NCI-H1092 treated with DMSO at 0.1 percent for 48 hours (cell line): ENCODE results near the gene SMTNL1.

ENCODE experiments used
- DNase-seq: peaks from one replicate; lab custom pipeline; 2025; lab: John Stamatoyannopoulos, UW

Gene SMTNL1

DNA sequence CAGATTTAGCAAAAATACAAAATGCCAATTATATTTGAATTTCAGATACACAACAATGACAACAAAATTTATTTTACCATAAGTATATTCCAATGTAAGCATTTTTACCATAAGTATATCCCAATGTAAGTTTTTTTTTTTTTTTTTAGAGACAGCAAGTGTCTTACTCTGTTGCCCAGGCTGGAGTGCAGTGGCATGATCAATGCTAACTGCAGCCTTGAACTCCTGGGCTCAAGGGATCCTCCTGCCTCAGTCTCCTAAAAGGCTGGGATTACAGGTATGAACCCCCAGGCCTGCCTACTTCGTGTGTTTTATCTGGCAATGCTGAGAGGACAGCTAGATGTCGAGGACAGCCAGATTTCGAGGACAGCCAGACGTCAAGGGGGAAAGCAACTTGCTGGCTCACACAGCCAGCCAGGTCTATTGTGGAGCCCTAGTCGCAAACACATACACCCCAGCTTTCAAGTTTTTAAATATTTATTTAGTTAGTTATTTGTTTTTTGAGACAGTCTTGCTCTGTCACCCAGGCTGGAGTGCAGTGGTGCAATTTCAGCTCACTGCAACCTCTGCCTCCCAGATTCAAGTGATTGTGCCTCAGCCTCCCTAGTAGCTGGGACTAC, 59.0 kb downstream of the SMTNL1 start:
- no peak for DNase-seq

- DNase-seq = no peak
Measured at GRCh38 chr11:57597461-57597915, 60.1 kb downstream of the SMTNL1 start, which contains the start of gene SERPING1. Gene SERPING1 (plus strand): TSS chr11:57597685. CDS start chr11:57598271, 586 bp downstream.

DNA sequence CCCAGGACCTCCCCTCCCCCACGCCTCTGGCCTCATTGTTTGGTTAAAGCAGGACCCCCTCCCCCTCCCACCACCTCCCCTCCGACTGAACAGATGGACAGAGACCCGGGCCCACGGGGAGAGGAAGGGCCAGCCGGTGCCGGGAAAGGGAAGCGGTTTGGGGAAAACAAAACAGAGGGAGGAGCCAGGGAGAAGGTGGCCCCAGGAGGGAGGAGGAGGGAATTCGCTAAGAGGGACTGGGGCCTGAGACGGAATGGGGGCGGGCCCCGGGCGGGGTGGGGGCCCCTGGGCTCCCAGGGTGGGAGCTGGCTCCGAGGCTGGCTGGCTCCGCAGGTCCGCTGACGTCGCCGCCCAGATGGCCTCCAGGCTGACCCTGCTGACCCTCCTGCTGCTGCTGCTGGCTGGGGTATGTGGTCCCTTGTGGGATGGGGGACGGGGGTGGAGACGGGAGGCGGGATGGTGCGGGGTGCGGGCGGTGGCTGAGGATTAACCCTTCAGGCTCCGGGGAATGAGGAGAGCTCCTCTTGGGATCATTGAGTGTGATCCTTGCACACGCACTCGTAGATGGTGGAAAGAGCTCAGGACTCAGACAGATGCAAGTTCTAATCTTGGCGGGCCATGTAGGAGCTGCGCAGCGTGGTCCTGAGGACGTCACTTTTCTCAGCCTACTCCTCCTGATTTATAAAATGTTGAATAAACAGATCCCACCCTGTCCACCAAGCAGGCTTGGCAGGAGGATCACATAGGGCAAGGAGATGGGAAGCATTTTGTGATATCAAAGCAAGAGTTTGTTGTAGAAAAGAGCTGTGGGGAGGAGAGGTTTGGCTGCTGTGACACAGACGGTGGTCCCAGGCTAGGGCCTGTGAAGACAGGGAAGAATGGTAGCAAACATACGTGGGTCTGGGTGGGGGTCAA, 60.8 kb downstream of the SMTNL1 start:
- DNase-seq = no peak

- DNase-seq = no peak
Measured at GRCh38 chr11:57598831-57599155, 61.4 kb downstream of the SMTNL1 start.

GRCh38 chr11:57599381-57599780, 62.0 kb downstream of the SMTNL1 start:
- DNase-seq = no peak
